Measurements from ENCODE around the gene HES5.
"Not testable (repeated sequence)": the region's sequence is repeated elsewhere in the genome, so short reads cannot be mapped to it uniquely, and the experiment has no call there.

HES5 gene, protein sequence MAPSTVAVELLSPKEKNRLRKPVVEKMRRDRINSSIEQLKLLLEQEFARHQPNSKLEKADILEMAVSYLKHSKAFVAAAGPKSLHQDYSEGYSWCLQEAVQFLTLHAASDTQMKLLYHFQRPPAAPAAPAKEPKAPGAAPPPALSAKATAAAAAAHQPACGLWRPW

GRCh38 chr1:2529784-2530512 is at the start of gene HES5:
HES5 (minus strand) TSS chr1:2530263; CDS start chr1:2530164, 99 bp downstream.
- no peak for FAIRE-seq

GRCh38 chr1:2578758-2579118 is 48.7 kb upstream of the HES5 start:
- no peak for FAIRE-seq

- not testable (repeated sequence) for FAIRE-seq
Observed at GRCh38 chr1:2577565-2578075, 47.6 kb upstream of the HES5 start.

- no peak for FAIRE-seq
Observed at GRCh38 chr1:2575801-2576663, 46.0 kb upstream of the HES5 start.

GRCh38 chr1:2574350-2574749 is 44.3 kb upstream of the HES5 start:
- no peak for FAIRE-seq

DNA sequence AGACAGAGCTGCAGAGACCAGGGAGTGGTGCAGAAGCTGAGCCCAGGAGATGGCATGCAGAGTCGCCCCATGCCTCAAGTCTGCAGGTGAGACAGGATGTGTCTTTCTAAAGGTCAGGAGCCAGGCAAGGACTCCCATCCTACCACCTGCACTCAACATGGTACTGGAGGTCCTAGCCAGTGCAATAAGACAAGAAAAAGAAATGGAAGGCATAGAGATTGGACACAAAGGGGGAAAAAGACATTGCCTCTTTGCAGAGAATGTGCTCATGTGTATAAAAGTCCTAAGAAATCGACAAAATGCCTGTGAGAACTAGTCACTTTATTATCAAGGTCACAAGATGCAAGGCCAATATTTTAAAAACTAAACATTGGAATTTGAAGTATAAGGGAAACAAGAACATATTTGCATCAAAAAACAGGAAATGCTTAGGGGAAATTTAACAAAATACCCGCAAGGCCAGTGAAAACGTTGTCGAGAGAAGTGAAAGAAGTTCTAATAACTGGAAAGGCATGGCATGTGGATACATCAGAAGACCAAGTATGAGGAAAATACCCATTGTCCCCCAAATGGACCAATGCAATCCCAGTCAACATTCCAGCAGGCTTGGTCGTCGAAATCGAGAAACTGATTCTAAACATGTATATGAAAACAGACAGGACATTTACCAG is 43.3 kb upstream of the HES5 start:
- no peak for FAIRE-seq

DNA sequence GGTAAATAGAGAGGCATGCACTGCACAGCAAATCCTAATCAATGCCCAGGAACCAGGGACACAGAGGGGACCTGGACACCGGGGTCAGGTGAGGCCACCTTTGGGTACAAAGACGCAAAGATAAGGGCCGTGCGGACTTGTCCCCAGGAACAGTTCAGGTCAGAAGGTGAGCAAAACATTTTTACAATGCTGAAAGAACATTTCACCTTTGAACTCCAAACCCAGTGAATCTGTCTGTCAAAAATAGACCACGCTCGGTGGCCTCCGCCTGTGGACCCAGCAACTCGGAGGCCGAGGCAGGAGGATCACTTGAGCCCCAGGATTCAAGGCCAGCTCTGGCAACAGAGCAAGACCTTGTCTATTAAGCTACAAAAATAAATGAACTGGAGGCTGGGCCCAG is 41.3 kb upstream of the HES5 start:
- FAIRE-seq: no peak

DNA sequence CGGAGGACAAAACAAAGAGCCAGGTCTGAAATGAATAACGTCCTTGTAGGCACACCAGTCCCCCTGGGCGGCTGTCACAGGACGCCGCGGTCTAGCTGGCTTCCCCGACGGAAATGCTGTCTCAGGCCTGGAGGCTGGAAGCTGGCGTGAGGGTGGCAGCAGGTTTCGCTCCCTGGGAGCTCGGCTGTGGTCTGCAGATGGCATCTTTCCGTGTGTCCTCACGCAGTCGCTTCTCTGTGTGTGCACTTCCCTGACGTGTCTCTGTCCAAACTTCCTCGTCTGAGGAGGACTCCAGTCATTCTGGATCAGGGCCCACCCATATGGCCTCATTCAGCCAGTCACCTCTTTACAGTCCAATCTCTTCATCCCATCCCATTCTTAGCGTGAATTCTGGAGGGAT is 40.3 kb upstream of the HES5 start:
- no peak for FAIRE-seq

GRCh38 chr1:2569703-2570102 is 39.6 kb upstream of the HES5 start:
- not testable (repeated sequence) for FAIRE-seq

DNA sequence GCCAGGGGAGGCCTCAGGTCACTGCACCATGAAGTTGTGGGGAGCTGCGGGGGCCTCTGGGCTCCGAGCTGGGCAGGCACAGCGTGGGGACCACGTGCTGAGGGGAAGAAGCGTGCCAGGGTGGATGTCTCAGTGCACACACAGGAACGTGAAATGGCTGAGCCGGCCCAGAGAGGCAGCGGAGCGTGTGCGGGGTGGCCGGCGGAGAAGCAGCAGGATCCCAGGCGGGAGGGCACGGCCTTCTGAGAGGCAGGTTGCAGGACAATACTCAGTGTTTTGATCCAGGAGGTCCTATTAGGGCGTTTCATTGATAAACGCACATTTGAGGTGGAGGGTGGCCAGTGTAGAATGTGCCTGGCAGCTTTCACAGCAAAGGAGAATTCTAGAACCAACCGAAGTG is 39.0 kb upstream of the HES5 start:
- no peak for FAIRE-seq

DNA sequence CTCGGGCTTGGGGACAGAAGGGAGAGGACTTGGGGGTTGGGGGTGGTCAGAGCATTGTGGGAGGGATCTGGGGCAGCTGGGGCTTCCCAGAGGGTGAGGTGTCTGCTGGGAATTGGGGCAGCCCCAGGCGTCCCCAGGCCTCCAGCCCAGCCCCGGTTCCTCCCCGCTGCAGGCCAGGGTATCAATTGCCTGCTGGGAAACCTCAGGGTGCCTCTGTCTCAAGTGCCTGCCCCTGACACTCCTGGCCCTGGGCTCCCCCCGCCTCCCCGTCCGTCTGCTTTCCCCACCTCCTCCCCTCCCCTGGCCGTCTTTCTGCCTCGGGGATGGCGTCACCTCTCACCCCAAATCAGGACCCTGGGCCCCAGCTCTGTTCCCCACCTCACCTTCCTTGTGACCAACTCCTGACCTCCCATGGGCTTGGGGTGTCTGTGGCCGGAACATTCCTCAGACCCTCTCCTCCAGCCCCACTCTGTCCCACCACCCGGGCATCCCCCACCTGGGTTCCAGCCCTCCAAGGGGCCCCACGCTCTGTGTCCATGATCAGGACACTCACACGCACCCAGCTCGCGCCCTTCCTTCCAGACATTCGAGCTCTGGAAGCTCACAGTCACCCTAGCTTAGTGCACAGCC is 38.2 kb upstream of the HES5 start:
- FAIRE-seq: not testable (repeated sequence)

GRCh38 chr1:2567083-2567679 is 37.1 kb upstream of the HES5 start:
- FAIRE-seq: no peak

GRCh38 chr1:2566101-2567045 is 36.3 kb upstream of the HES5 start:
- FAIRE-seq: no peak

DNA sequence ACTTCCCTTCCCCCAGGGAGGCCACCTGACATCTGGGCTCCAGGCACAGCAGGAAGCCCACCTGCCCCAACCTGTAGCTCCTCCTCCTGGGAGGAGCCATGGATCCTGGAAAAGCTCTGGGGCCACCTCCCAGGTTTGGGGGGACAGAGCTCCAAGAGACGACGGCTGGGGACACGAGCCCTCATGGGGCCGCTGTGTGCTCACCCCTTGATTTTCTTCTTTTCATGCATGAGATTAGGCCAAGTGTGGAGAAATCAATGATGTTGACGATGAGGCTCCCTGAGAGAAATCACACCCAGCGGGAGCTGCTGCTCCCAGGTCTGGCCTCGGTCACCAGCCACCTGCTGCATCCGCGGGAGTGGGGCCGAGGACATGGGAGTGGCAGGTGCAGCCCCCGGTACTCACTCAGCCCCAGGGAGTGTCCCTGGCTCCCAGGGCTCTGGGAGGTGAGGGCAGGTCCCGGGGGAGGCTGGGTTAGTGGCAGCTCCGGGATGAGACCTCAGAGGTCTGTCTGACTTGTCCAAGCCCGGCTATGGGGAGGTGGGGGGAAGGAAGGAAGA is 34.8 kb upstream of the HES5 start:
- FAIRE-seq: no peak

DNA sequence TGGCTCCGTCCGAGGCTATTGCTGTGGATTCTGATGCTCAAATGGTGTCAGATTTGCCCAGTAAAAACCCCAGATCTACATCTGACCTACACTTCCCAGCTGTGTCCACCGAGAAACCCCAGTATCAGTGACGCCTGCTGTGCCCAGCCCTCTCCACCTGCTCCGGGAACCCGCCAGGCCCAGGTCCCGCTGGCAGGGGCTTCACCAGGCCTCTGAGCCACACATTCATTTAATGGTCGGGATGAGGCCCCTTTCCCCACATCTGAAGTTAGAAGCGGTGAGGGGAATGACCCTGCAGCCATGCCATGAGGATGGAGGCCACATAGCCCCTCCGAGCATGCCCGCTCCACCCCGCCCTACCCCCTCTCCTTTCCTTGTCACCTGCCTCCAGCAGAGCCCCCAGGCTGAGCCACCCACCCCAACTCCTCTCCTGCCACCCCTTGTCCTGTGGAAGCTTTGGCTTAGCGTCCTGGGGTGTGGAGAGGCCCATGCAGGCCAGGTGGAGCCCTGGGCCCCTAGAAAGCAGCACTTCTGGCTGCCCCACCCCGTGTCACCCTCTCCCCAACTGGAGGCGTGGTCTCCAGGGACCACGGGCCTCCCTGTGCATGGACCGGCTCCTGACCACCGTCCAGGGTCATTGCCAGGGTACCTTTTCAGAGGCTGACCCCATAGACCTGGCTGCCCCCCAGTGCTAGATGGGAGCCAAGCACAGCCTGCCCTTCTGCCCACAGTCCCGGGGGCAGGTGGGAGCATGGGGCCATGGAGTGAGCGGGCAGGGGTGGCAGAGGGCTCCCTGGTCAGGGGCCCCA is 34.1 kb upstream of the HES5 start:
- no peak for FAIRE-seq

- no peak for FAIRE-seq
Observed at GRCh38 chr1:2563205-2563604, 33.1 kb upstream of the HES5 start.

DNA sequence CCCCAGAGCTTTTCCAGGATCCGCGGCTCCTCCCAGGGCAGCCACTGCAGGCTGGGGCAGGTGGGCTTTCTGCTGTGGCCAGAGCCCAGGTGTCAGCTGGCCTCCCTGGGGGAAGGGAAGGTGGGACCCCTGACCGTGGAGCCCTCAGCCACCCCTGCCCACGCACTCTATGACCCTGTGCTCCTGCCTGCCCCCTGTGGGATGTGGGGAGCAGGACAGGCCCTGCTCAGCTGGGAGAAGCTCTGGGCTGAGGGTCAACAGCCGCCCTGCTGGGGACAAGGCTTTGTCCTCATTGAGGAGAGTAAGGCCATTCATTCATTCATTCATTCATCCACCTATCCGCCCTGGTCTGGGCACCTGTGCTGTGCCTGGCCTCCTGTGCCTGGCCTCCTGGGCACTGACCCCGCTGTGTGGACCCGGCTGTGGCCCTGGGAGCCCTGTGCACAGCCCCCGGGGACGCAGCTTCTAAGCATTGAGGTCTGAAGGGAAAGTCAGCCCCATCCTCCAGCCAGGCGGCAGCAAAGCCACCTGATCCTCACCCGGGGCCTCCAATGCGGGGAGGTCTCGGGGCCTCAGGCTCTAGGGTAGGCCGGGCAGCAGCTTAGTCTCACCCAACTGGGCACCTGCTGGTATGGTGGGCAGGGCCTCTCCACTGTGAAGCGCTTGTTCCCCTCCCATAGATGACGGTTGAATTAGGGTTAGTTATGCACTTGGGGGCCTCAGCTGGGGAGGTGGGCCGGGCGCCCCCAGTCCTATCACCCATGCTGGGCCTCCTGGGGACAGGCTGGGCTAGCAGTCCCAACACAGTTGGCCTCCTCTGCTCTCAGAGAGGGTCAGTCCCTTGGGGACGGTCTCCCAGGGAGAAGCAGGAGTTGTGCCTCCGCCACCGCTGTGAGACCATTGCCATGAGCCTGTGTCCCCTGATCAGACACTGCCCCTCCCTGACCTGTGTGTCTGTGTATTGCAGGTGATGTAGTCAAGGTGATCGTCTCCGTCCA is 32.1 kb upstream of the HES5 start:
- no peak for FAIRE-seq

DNA sequence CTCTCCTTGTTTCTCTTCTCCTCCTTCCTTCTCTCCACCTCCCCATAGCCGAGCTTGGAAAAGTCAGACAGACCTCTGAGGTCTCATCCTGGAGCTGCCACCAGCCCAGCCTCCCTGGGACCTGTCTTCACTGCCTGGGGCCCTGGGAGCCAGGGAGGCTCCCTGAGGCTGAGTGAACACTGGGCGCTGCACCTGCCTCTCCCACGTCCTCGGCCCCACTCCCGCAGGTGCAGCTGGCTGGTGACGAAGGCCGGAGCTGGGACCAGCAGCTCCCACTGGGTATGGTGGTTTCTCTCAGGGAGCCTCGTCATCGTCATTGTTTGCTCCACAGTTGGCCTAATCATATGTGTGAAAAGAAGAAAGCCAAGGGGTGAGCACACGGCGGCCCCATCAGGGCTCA is 31.4 kb upstream of the HES5 start:
- FAIRE-seq: no peak
